K562 (cell line): Measurements from ENCODE around the gene HSP90AA1. TPM values are rescaled to one million over a fixed set of nuclear protein-coding genes. Genes with fewer than 3 reads are reported as not detected.

Experiments
- ATAC-seq: fragments of 200-7000 bp; cut with Tn5 transposase; 3 replicates; pipeline ENCODE4 v1.9.1; 2020; ENCODE audit warnings: moderate library complexity
- BruUV-seq: library from RNA; stranded (reverse); fragments of 400-500 nt; replicated peaks from 2 replicates; lab custom pipeline; 2021; lab: Mats Ljungman, UMichigan
- CTCF ChIA-PET: fragments of 300-600 bp; formaldehyde crosslinking; extraction: SDS; loops from one replicate; lab custom pipeline; 2021; ENCODE audit warnings: low intra/inter-chr PET ratio; lab: Yijun Ruan, JAX
- POLR2A ChIA-PET: fragments of 300-600, 350-650 bp; sonication (Branson Sonifier 250); formaldehyde crosslinking; extraction: SDS; loops from one replicate; lab custom pipeline; 2021; ENCODE audit warnings: antibody characterized with exemption, inconsistent platforms; lab: Yijun Ruan, JAX
- DNase-seq, 4 experiments: peaks; one replicate each; pipeline versions ENCODE4 v3.0.0 to v3.0.0-alpha.2; 2011 to 2018; ENCODE audit warnings: low spot score in 3 of 4, mixed read lengths in 3 of 4; ENCODE audit errors: extremely low read depth in 1 of 4
- FAIRE-seq: peaks from 2 replicates; lab custom pipeline; 2011; peaks lifted over from hg19 to GRCh38; lab: Jason Lieb, UNC
- H2AFZ ChIP-seq: 2 replicates; pipeline ENCODE4 v1.6.0; 2011; ENCODE audit warnings: low read depth, low read length, control low read depth, inconsistent platforms
- H3K27ac ChIP-seq: fragments of 200-600 bp; 3 replicates; pipeline ENCODE4 v1.8.0; 2011; ENCODE audit warnings: low read depth, mild to moderate bottlenecking, control low read depth, inconsistent platforms, low read length, moderate library complexity, mixed read lengths; ENCODE audit errors: extremely low read depth
- H3K27me3 ChIP-seq, 2 experiments: fragments of 300-600 bp in 1 of 2; 2 replicates in 1 of 2; 3 replicates in 1 of 2; pipeline versions ENCODE4 v1.6.0 to v1.8.0; 2011; ENCODE audit warnings: inconsistent platforms in 2 of 2, low read length in 2 of 2, mild to moderate bottlenecking in 1 of 2, mixed read lengths in 1 of 2, moderate library complexity in 1 of 2; ENCODE audit not compliant: control insufficient read depth in 2 of 2, insufficient read depth in 2 of 2
- H3K36me3 ChIP-seq: fragments of 300-600 bp; 3 replicates; pipeline ENCODE4 v1.8.0; 2011; ENCODE audit warnings: mild to moderate bottlenecking, low read length, inconsistent platforms; ENCODE audit not compliant: control insufficient read depth, insufficient read depth
- H3K4me1 ChIP-seq, 2 experiments: fragments of 200-600 bp in 1 of 2; replicated peaks in 1 of 2; 2 replicates in 1 of 2; 3 replicates in 1 of 2; pipeline versions ENCODE4 v1.5.1 to v1.8.0; 2011; ENCODE audit warnings: inconsistent platforms in 2 of 2, low read length in 2 of 2, mild to moderate bottlenecking in 1 of 2, mixed read lengths in 1 of 2, moderate library complexity in 1 of 2; ENCODE audit not compliant: control insufficient read depth in 2 of 2, insufficient read depth in 2 of 2
- H3K4me2 ChIP-seq: 2 replicates; pipeline ENCODE4 v1.6.1; 2011; ENCODE audit warnings: low read length, control low read depth, inconsistent platforms, mixed read lengths; ENCODE audit not compliant: insufficient read depth
- H3K4me3 ChIP-seq: fragments of 200-600 bp; sonication (generic), shearing (Covaris generic); 2 replicates; pipeline ENCODE4 v1.5.1; 2016; ENCODE audit warnings: control low read depth, inconsistent platforms
- H3K79me2 ChIP-seq: fragments of 200-600 bp; 3 replicates; pipeline ENCODE4 v1.8.0; 2011; ENCODE audit warnings: low read length, inconsistent platforms; ENCODE audit not compliant: control insufficient read depth, insufficient read depth
- H3K9ac ChIP-seq, 2 experiments: 2 replicates each; pipeline versions ENCODE4 v1.6.0 to v1.6.1; 2011; ENCODE audit warnings: low read depth in 2 of 2, low read length in 2 of 2, control low read depth in 1 of 2, inconsistent platforms in 1 of 2, mild to moderate bottlenecking in 1 of 2, mixed read lengths in 1 of 2; ENCODE audit not compliant: insufficient read depth in 1 of 2
- H3K9me1 ChIP-seq: one replicate; pipeline ENCODE4 v1.6.0; 2011; ENCODE audit warnings: inconsistent platforms, mild to moderate bottlenecking, low read length, moderate library complexity; ENCODE audit not compliant: control insufficient read depth, insufficient read depth
- H3K9me3 ChIP-seq: replicated peaks from 2 replicates; pipeline ENCODE4 v1.5.1; 2011; ENCODE audit warnings: low read depth, low read length, inconsistent platforms; ENCODE audit not compliant: control insufficient read depth, insufficient read depth
- H4K20me1 ChIP-seq: replicated peaks from 2 replicates; pipeline ENCODE4 v1.6.1; 2011; ENCODE audit warnings: low read length, inconsistent platforms, mixed read lengths; ENCODE audit not compliant: control insufficient read depth, insufficient read depth
- CREB1 ChIP-seq, 2 experiments: sonication (generic) in 1 of 2; formaldehyde crosslinking in 1 of 2; IDR thresholded peaks; 2 replicates each; pipeline versions ENCODE4 v1.6.1 to v1.8.0; 2012 to 2022; ENCODE audit warnings: inconsistent platforms in 1 of 2, mild to moderate bottlenecking in 1 of 2, missing genetic modification reagents in 1 of 2, moderate library complexity in 1 of 2
- ETV5 ChIP-seq: sonication (generic); formaldehyde crosslinking; IDR thresholded peaks from 2 replicates; pipeline ENCODE4 v1.4.0; 2020; ENCODE audit warnings: low read depth, mild to moderate bottlenecking, missing genetic modification reagents
- HNRNPLL ChIP-seq: fragments of 200-400 bp; formaldehyde crosslinking; IDR thresholded peaks from 2 replicates; pipeline ENCODE4 v1.6.1; 2017; ENCODE audit warnings: low read length, low read depth, mild to moderate bottlenecking; ENCODE audit not compliant: poor library complexity, severe bottlenecking
- ILF3 ChIP-seq: fragments of 450-650 bp; IDR thresholded peaks from 2 replicates; pipeline ENCODE4 v1.6.1; 2018; ENCODE audit warnings: antibody characterized with exemption, mild to moderate bottlenecking, moderate library complexity, borderline replicate concordance
- PREB ChIP-seq: sonication (generic); formaldehyde crosslinking; IDR thresholded peaks from 2 replicates; pipeline ENCODE4 v1.8.1; 2023; ENCODE audit warnings: mild to moderate bottlenecking, missing genetic modification reagents
- RFX5 ChIP-seq: IDR thresholded peaks from 2 replicates; pipeline ENCODE4 v1.6.1; 2011; ENCODE audit warnings: low read depth, mild to moderate bottlenecking, improper control_type of control experiment, low read length
- SUPT5H ChIP-seq: fragments of 450-650 bp; IDR thresholded peaks from 2 replicates; pipeline ENCODE4 v1.6.1; 2016
- TBP ChIP-seq: optimal IDR thresholded peaks from 2 replicates; pipeline ENCODE3; 2011; ENCODE audit warnings: low read depth, low read length, improper control_type of control experiment
- ZBTB11 ChIP-seq, 3 experiments: fragments of 200-800 bp in 1 of 3; fragments of 250-450 bp in 1 of 3; fragments of 450-650 bp in 1 of 3; sonication (Bioruptor Pico) in 1 of 3; sonication (Bioruptor generic) in 1 of 3; formaldehyde crosslinking in 1 of 3; IDR thresholded peaks; 2 replicates each; pipeline versions ENCODE4 v1.6.1 to v1.8.0; 2016 to 2022; ENCODE audit warnings: mild to moderate bottlenecking in 2 of 3, missing genetic modification characterization in 2 of 3, missing compliant biosample characterization in 1 of 3, moderate library complexity in 1 of 3
- ZHX1 ChIP-seq: fragments of 150-350 bp; conservative IDR thresholded peaks from 2 replicates; pipeline ENCODE4 v1.6.1; 2014; ENCODE audit warnings: low read length
- ZNF384 ChIP-seq: IDR thresholded peaks from 2 replicates; pipeline ENCODE4 v1.6.1; 2012; ENCODE audit warnings: low read depth, low read length, improper control_type of control experiment
- WGBS: fragments of 100-300 bp; shearing (Covaris generic); methylation state at CpG from one replicate; pipeline ENCODE4 v1.1.6; 2016; ENCODE audit warnings: low coverage, mixed read lengths; ENCODE audit not compliant: insufficient coverage; ENCODE audit errors: missing lambda C conversion rate; 5-methylcytosine and 5-hydroxymethylcytosine counted together
- in situ Hi-C: fragments of 300-500 bp; cut with MboI; formaldehyde crosslinking; loops from 4 replicates; pipeline ENCODE4 v1.15.0; 2018; ENCODE audit warnings: inconsistent platforms, mixed read lengths
- intact Hi-C: fragments of 100-400 bp; cut with micrococcal nuclease; formaldehyde crosslinking; loops from 2 replicates; pipeline ENCODE4 v1.14.2; 2022
- polyA plus RNA-seq, 8 experiments: library from polyadenylated mRNA; depleted of rRNA in 4 of 8; stranded (reverse) in 5 of 8; unstranded in 3 of 8; fragments of >200 nt; fragmentation: Nextera tagmentation in 2 of 8; fragmentation: Illumina TruSeq in 1 of 8; extraction: Ambion mirVana in 2 of 8; extraction: Trizol in 1 of 8; gene quantifications; 2 replicates each; pipeline versions ENCODE4 v1.2.1 to v1.2.3, GENCODE V29; 2011 to 2014; ENCODE audit warnings: inconsistent platforms in 1 of 8, missing spikeins in 1 of 8
- total RNA-seq, 7 experiments: library from RNA; depleted of rRNA in 6 of 7; stranded (reverse); fragments of >200 nt in 6 of 7; fragmentation: Illumina TruSeq in 2 of 7; extraction: Trizol in 2 of 7; gene quantifications; 2 replicates each; pipeline versions ENCODE4 v1.2.1 to v1.2.3, GENCODE V29; 2011 to 2021; ENCODE audit warnings: low replicate concordance in 1 of 7

The HSP90AA1 gene
- total and polyA plus RNA-seq, 9 of the 15 experiments (the other 6 are each of a cell fraction or from before 2014, with no cell fraction given): 377 to 1,731 (median 879) TPM

GRCh38 chr14:102087762-102088011 lies 843 bp upstream of the HSP90AA1 start:
- DNase-seq (no peak), ATAC-seq (no peak), FAIRE-seq (no peak)
- Histone ChIP-seq H3K79me2 (peaks cover 57% of the 10 kb centered on the region), H2AFZ (peak overlapping the region; percentile 68), H3K9ac (peak overlapping the region; percentile 92 to 95), H4K20me1 (peaks cover 28% of the 10 kb centered on the region), H3K9me1 (no peaks in the 10 kb centered on the region), H3K36me3 (peaks cover 36% of the 10 kb centered on the region), H3K4me1 (peaks cover 21 to 34% of the 10 kb centered on the region in 2 experiments; a peak in 4 of 5 replicates), H3K4me2 (peak overlapping the region; percentile 64), H3K9me3 (no peaks in the 10 kb centered on the region), H3K4me3 (peak overlapping the region; percentile 89), H3K27ac (peak overlapping the region; percentile 97), H3K27me3 (no peaks in the 10 kb centered on the region)
- intact Hi-C loops: loop anchor here (2.0 to 5.0 kb wide), 2 partner anchors 25 to 400 kb away; no protein-coding TSS in a partner anchor
- in situ Hi-C loops: no loop called here
- WGBS: 0% methylated on average over 4 of the region's 11 CpGs
- no TSS peak for BruUV-seq
- CTCF ChIA-PET: interaction anchor here (0.9 kb wide), 1 partner anchor 11 kb away, joined by 3 read pairs; no protein-coding TSS in a partner anchor
- POLR2A ChIA-PET: interaction anchor here (0.6 to 1.1 kb wide), 4 partner anchors 9 to 132 kb away, joined by 3 to 4 read pairs (median 4); no protein-coding TSS in a partner anchor
- TF ChIP-seq ZNF384 (peak; percentile 35; the same call in 1 of the 2 replicates), HNRNPLL (no peak), PREB (CRISPR knock-in tag) (0 out of 2 replicates have a peak, but pooled peaks have one; percentile 16), SUPT5H (0 out of 2 replicates have a peak, but pooled peaks have one; percentile 26), TBP (no peak), RFX5 (no peak), ETV5 (peak; percentile 1; the same call in 1 of the 2 replicates), ZHX1 (no peak), CREB1 (IDR thresholded peaks at IDR 0.05) (no peak), CREB1 (CRISPR knock-in tag; IDR thresholded peaks at IDR 0.05) (no peak), ILF3 (no peak), ZBTB11 (CRISPR knock-in tag; IDR thresholded peaks at IDR 0.05) (peak in 1 of 3 experiments; percentile 70; a peak in 1 of 6 replicates)
